ENCODE measurements around the gene SERINC4.
"Not testable (repeated sequence)": the region's sequence is repeated elsewhere in the genome, so short reads cannot be mapped to it uniquely, and the experiment has no call there.

Gene SERINC4

GRCh38 chr15:43830691-43831275 lies 30.8 kb upstream of the SERINC4 start:
- H2AK5ac ChIP-seq (ENCODE audit: low read depth, low read length); H3K4me2 ChIP-seq (ENCODE audit: insufficient read depth, low read length, poor library complexity, severe bottlenecking); H2BK15ac ChIP-seq (ENCODE audit: low read length); H2BK5ac ChIP-seq (ENCODE audit: low read length); H3K9me3 ChIP-seq (replicated peaks in 1 of 2; ENCODE audit: control insufficient read depth in 2 of 2, insufficient read depth in 1 of 2, low read depth in 1 of 2, low read length in 2 of 2); H3K18ac ChIP-seq (ENCODE audit: low read length); H3K4me3 ChIP-seq (ENCODE audit: low read length in 2 of 2); H3K4me1 ChIP-seq (ENCODE audit: control insufficient read depth in 2 of 2, insufficient read depth in 1 of 2, low read depth in 1 of 2, low read length in 2 of 2); H3K9ac ChIP-seq (ENCODE audit: low read depth, low read length, poor library complexity); H3K23ac ChIP-seq (ENCODE audit: low read depth, low read length, poor library complexity); H2BK12ac ChIP-seq (ENCODE audit: low read length); H3K27me3 ChIP-seq (ENCODE audit: control insufficient read depth in 3 of 3, insufficient read depth in 3 of 3, low read depth in 1 of 3, low read length in 3 of 3); H3K4ac ChIP-seq (ENCODE audit: low read length); H2AFZ ChIP-seq (ENCODE audit: low read length); H3K14ac ChIP-seq (ENCODE audit: low read length); H3K27ac ChIP-seq (replicated peaks; ENCODE audit: low read length); H4K91ac ChIP-seq (ENCODE audit: low read depth, low read length, poor library complexity); DNase-seq (ENCODE audit: low spot score); H4K8ac ChIP-seq (ENCODE audit: low read depth, low read length); H2BK120ac ChIP-seq (ENCODE audit: low read depth, low read length); H3K79me1 ChIP-seq (ENCODE audit: low read depth, low read length): not testable (repeated sequence)
- WGBS, 2 donors (ENCODE audit: extremely low coverage in 2 of 2, insufficient read length in 2 of 2, insufficient replicate concordance in 1 of 2) = no CpG with 5 or more reads among the region's 9 CpGs
- H3K36me3 ChIP-seq (replicated peaks in 1 of 2; ENCODE audit: control insufficient read depth in 2 of 2, insufficient read depth in 2 of 2, low read length in 2 of 2) = peaks cover 6 to 51% of the 10 kb centered on the region in 2 donors

- not testable (repeated sequence) for H2AFZ ChIP-seq (ENCODE audit: low read length); H3K4ac ChIP-seq (ENCODE audit: low read length); H2BK12ac ChIP-seq (ENCODE audit: low read length); H4K8ac ChIP-seq (ENCODE audit: low read depth, low read length); H3K27me3 ChIP-seq (ENCODE audit: control insufficient read depth in 3 of 3, insufficient read depth in 3 of 3, low read depth in 1 of 3, low read length in 3 of 3); H3K27ac ChIP-seq (replicated peaks; ENCODE audit: low read length); H4K91ac ChIP-seq (ENCODE audit: low read depth, low read length, poor library complexity); H3K79me1 ChIP-seq (ENCODE audit: low read depth, low read length); H3K4me1 ChIP-seq (ENCODE audit: control insufficient read depth in 2 of 2, insufficient read depth in 1 of 2, low read depth in 1 of 2, low read length in 2 of 2); H3K4me3 ChIP-seq (ENCODE audit: low read length in 2 of 2); H3K23ac ChIP-seq (ENCODE audit: low read depth, low read length, poor library complexity); H2AK5ac ChIP-seq (ENCODE audit: low read depth, low read length); H2BK5ac ChIP-seq (ENCODE audit: low read length); H3K9me3 ChIP-seq (replicated peaks in 1 of 2; ENCODE audit: control insufficient read depth in 2 of 2, insufficient read depth in 1 of 2, low read depth in 1 of 2, low read length in 2 of 2); H3K18ac ChIP-seq (ENCODE audit: low read length); H3K9ac ChIP-seq (ENCODE audit: low read depth, low read length, poor library complexity); H3K4me2 ChIP-seq (ENCODE audit: insufficient read depth, low read length, poor library complexity, severe bottlenecking); H3K14ac ChIP-seq (ENCODE audit: low read length); H2BK120ac ChIP-seq (ENCODE audit: low read depth, low read length); H2BK15ac ChIP-seq (ENCODE audit: low read length); DNase-seq (ENCODE audit: low spot score)
- peaks cover 5 to 44% of the 10 kb centered on the region in 2 donors for H3K36me3 ChIP-seq (replicated peaks in 1 of 2; ENCODE audit: control insufficient read depth in 2 of 2, insufficient read depth in 2 of 2, low read length in 2 of 2)
- WGBS, 2 donors (ENCODE audit: extremely low coverage in 2 of 2, insufficient read length in 2 of 2, insufficient replicate concordance in 1 of 2) = no CpG with 5 or more reads among the region's 9 CpGs
Observed at GRCh38 chr15:43829951-43830540, 30.0 kb upstream of the SERINC4 start.

- Histone ChIP-seq H3K36me3 (replicated peaks in 1 of 2; ENCODE audit: control insufficient read depth in 2 of 2, insufficient read depth in 2 of 2, low read length in 2 of 2) (peaks cover 5 to 40% of the 10 kb centered on the region in 2 donors), H3K27ac (replicated peaks; ENCODE audit: low read length) (no peak overlapping the region), H3K23ac (ENCODE audit: low read depth, low read length, poor library complexity) (no peak overlapping the region), H3K4me3 (ENCODE audit: low read length in 2 of 2) (peak overlapping the region in 1 of 2 donors; percentile 76), H3K27me3 (ENCODE audit: control insufficient read depth in 3 of 3, insufficient read depth in 3 of 3, low read depth in 1 of 3, low read length in 3 of 3) (no peaks in the 10 kb centered on the region), H2AK5ac (ENCODE audit: low read depth, low read length) (no peak overlapping the region), H3K4ac (ENCODE audit: low read length) (no peak overlapping the region), H2BK15ac (ENCODE audit: low read length) (no peak overlapping the region), H3K9me3 (replicated peaks in 1 of 2; ENCODE audit: control insufficient read depth in 2 of 2, insufficient read depth in 1 of 2, low read depth in 1 of 2, low read length in 2 of 2) (no peaks in the 10 kb centered on the region), H3K9ac (ENCODE audit: low read depth, low read length, poor library complexity) (no peak overlapping the region), H3K14ac (ENCODE audit: low read length) (no peak overlapping the region), H3K18ac (ENCODE audit: low read length) (no peak overlapping the region), H4K8ac (ENCODE audit: low read depth, low read length) (no peak overlapping the region), H2BK5ac (ENCODE audit: low read length) (no peak overlapping the region), H3K4me2 (ENCODE audit: insufficient read depth, low read length, poor library complexity, severe bottlenecking) (no peak overlapping the region), H4K91ac (ENCODE audit: low read depth, low read length, poor library complexity) (no peak overlapping the region), H2AFZ (ENCODE audit: low read length) (no peak overlapping the region), H3K79me1 (ENCODE audit: low read depth, low read length) (no peaks in the 10 kb centered on the region), H2BK120ac (ENCODE audit: low read depth, low read length) (no peak overlapping the region), H3K4me1 (ENCODE audit: control insufficient read depth in 2 of 2, insufficient read depth in 1 of 2, low read depth in 1 of 2, low read length in 2 of 2) (peaks cover 3 to 4% of the 10 kb centered on the region in 2 donors), H2BK12ac (ENCODE audit: low read length) (no peak overlapping the region)
- no CpG with 5 or more reads among the region's 6 CpGs for WGBS, 2 donors (ENCODE audit: extremely low coverage in 2 of 2, insufficient read length in 2 of 2, insufficient replicate concordance in 1 of 2)
- no peak for DNase-seq (ENCODE audit: low spot score)
Observed at GRCh38 chr15:43828061-43828657, 28.1 kb upstream of the SERINC4 start.

DNA sequence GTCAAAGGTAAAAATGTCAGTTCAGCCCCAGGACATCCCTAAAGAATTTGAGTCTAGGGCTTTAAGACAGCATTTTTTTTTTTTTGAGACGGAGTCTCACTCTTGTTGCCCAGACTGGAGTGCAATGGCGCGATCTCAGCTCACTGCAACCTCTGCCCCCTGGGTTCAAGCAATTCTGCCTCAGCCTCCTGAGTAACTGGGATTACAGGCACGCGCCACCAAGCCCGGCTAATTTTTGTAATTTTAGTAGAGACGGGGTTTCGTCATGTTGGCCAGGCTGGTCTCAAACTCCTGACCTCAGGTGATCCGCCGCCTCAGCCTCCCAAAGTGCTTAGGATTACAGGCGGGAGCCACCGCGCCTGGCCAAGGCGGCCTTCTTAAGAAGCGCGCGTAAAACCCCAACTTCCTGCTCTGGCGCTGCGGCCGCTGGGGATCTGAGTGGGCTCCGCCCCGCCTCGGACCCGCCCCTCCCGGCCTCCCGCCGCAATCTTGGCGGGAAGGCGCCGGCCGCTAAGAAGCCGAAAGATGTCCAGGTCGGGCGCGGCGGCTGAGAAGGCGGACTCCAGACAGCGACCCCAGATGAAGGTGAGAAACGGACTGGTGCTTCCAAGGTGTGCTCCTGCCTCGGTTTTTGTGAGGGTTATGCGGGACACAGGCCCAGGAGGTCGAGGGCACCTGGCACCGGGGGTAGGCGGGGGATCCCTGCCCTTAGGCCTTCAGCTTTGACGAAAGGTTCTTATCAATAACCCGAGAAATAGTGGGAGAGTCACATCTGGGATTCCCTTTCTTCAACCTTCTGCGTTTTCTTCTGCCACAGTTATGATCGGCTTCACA lies 26.7 kb upstream of the SERINC4 start, which contains the start of gene WDR76:
TSS of gene WDR76 (plus strand) at position 495 of the 834 bp plus-strand sequence. CDS start at position 526, 31 bp downstream.
- Histone ChIP-seq H3K23ac (ENCODE audit: low read depth, low read length, poor library complexity) (peak within 1 kb of the TSS; percentile 93), H2BK120ac (ENCODE audit: low read depth, low read length) (no peak within 1 kb of the TSS), H3K4ac (ENCODE audit: low read length) (no peak within 1 kb of the TSS), H3K14ac (ENCODE audit: low read length) (no peak within 1 kb of the TSS), H3K79me1 (ENCODE audit: low read depth, low read length) (no peaks in the 10 kb centered on the region), H3K27ac (replicated peaks; ENCODE audit: low read length) (no peak within 1 kb of the TSS), H3K18ac (ENCODE audit: low read length) (peak within 1 kb of the TSS; percentile 64), H2AK5ac (ENCODE audit: low read depth, low read length) (no peak within 1 kb of the TSS), H2AFZ (ENCODE audit: low read length) (peak within 1 kb of the TSS; percentile 97), H3K9me3 (replicated peaks in 1 of 2; ENCODE audit: control insufficient read depth in 2 of 2, insufficient read depth in 1 of 2, low read depth in 1 of 2, low read length in 2 of 2) (no peaks in the 10 kb centered on the region), H3K4me3 (ENCODE audit: low read length in 2 of 2) (peak within 1 kb of the TSS; percentile 76 to 84), H4K8ac (ENCODE audit: low read depth, low read length) (no peak within 1 kb of the TSS), H2BK15ac (ENCODE audit: low read length) (no peak within 1 kb of the TSS), H2BK12ac (ENCODE audit: low read length) (no peak within 1 kb of the TSS), H4K91ac (ENCODE audit: low read depth, low read length, poor library complexity) (no peak within 1 kb of the TSS), H3K36me3 (replicated peaks in 1 of 2; ENCODE audit: control insufficient read depth in 2 of 2, insufficient read depth in 2 of 2, low read length in 2 of 2) (peaks cover 5 to 37% of the 10 kb centered on the region in 2 donors), H3K4me1 (ENCODE audit: control insufficient read depth in 2 of 2, insufficient read depth in 1 of 2, low read depth in 1 of 2, low read length in 2 of 2) (peaks cover 3 to 4% of the 10 kb centered on the region in 2 donors), H2BK5ac (ENCODE audit: low read length) (no peak within 1 kb of the TSS), H3K27me3 (ENCODE audit: control insufficient read depth in 3 of 3, insufficient read depth in 3 of 3, low read depth in 1 of 3, low read length in 3 of 3) (no peaks in the 10 kb centered on the region), H3K9ac (ENCODE audit: low read depth, low read length, poor library complexity) (peak within 1 kb of the TSS; percentile 84), H3K4me2 (ENCODE audit: insufficient read depth, low read length, poor library complexity, severe bottlenecking) (peak within 1 kb of the TSS; percentile 80)
- no CpG with 5 or more reads among the region's 48 CpGs for WGBS, 2 donors (ENCODE audit: extremely low coverage in 2 of 2, insufficient read length in 2 of 2, insufficient replicate concordance in 1 of 2)
- DNase-seq (ENCODE audit: low spot score) = peak; percentile 61

All from neuronal stem cell (in vitro differentiated cells).